Immature natural killer cell (primary cell): ENCODE data around the gene DNASE1L3. TPM values are rescaled to one million over a fixed set of nuclear protein-coding genes. Genes with fewer than 3 reads are reported as not detected.
"Not testable (repeated sequence)": the region's sequence is repeated elsewhere in the genome, so short reads cannot be mapped to it uniquely, and the experiment has no call there.

Experiments
- DNase-seq, 3 donors: peaks; one replicate each; pipeline ENCODE4 v3.0.0; 2022; ENCODE audit warnings: mixed read lengths in 1 of 3
- H3K27ac Mint-ChIP-seq, 6 donors: one replicate each; pipeline ENCODE4 v1.8.0; 2020; ENCODE audit warnings: mixed read lengths in 6 of 6, mild to moderate bottlenecking in 5 of 6, inconsistent platforms in 4 of 6, moderate library complexity in 3 of 6
- H3K27me3 Mint-ChIP-seq, 3 donors: one replicate each; pipeline ENCODE4 v1.8.0; 2020 to 2021; ENCODE audit warnings: low read depth in 3 of 3, mild to moderate bottlenecking in 3 of 3, mixed read lengths in 3 of 3, moderate library complexity in 3 of 3, inconsistent platforms in 1 of 3
- H3K36me3 Mint-ChIP-seq, 3 donors: one replicate each; pipeline ENCODE4 v1.8.0; 2020; ENCODE audit warnings: mixed read lengths in 3 of 3, inconsistent platforms in 2 of 3, mild to moderate bottlenecking in 2 of 3
- H3K4me1 Mint-ChIP-seq, 2 donors: one replicate each; pipeline ENCODE4 v1.8.0; 2020; ENCODE audit warnings: inconsistent platforms in 2 of 2, mild to moderate bottlenecking in 2 of 2, mixed read lengths in 2 of 2, moderate library complexity in 1 of 2
- H3K4me3 Mint-ChIP-seq, 5 donors: one replicate each; pipeline ENCODE4 v1.8.0; 2020; ENCODE audit warnings: mild to moderate bottlenecking in 5 of 5, mixed read lengths in 5 of 5, inconsistent platforms in 3 of 5, moderate library complexity in 3 of 5
- H3K9me3 Mint-ChIP-seq, 6 donors: one replicate each; pipeline ENCODE4 v1.8.0; 2020; ENCODE audit warnings: mild to moderate bottlenecking in 6 of 6, mixed read lengths in 6 of 6, inconsistent platforms in 4 of 6, moderate library complexity in 3 of 6
- polyA plus RNA-seq, 3 donors: library from polyadenylated mRNA; unstranded; fragments of 300-500 nt; fragmentation: Illumina TruSeq; gene quantifications; one replicate each; pipeline ENCODE4 v1.2.3, GENCODE V29; 2021

Gene DNASE1L3
- polyA plus RNA-seq, 3 donors from 2014 or later = 0.40 to 1.7 TPM; not detected in 1

- Mint-ChIP-seq H3K4me1 (peaks cover 9 to 13% of the 10 kb centered on the region in 2 donors), H3K9me3 (no peaks in the 10 kb centered on the region), H3K27me3 (peaks cover 3 to 6% (median 5%) of the 10 kb centered on the region in 3 donors), H3K27ac (no peak overlapping the region), H3K4me3 (no peak overlapping the region), H3K36me3 (no peaks in the 10 kb centered on the region)
- no peak for DNase-seq
Measured at GRCh38 chr3:58242340-58242739, 31.6 kb upstream of the DNASE1L3 start.

GRCh38 chr3:58241306-58242044 lies 30.7 kb upstream of the DNASE1L3 start:
- peak overlapping the region in 1 of 6 donors; percentile 47 for H3K27ac Mint-ChIP-seq
- no peaks in the 10 kb centered on the region for H3K36me3 Mint-ChIP-seq
- H3K4me1 Mint-ChIP-seq = peaks cover 13 to 15% of the 10 kb centered on the region in 2 donors
- peaks cover 3 to 10% (median 7%) of the 10 kb centered on the region in 3 donors for H3K27me3 Mint-ChIP-seq
- no peak overlapping the region for H3K4me3 Mint-ChIP-seq
- no peak for DNase-seq
- no peaks in the 10 kb centered on the region for H3K9me3 Mint-ChIP-seq

GRCh38 chr3:58238830-58239229 lies 28.1 kb upstream of the DNASE1L3 start:
- Mint-ChIP-seq H3K27ac (peak overlapping the region in 1 of 6 donors; percentile 74), H3K4me1 (peaks cover 13 to 16% of the 10 kb centered on the region in 2 donors), H3K36me3 (no peaks in the 10 kb centered on the region), H3K9me3 (no peaks in the 10 kb centered on the region), H3K27me3 (peaks cover 3 to 12% (median 10%) of the 10 kb centered on the region in 3 donors), H3K4me3 (peak overlapping the region; percentile 87 to 92 (median 90))
- no peak for DNase-seq

GRCh38 chr3:58237941-58238681 lies 27.3 kb upstream of the DNASE1L3 start:
- Mint-ChIP-seq H3K27ac (peak overlapping the region; percentile 43 to 88 (median 72)), H3K9me3 (no peaks in the 10 kb centered on the region), H3K4me1 (peaks cover 13 to 16% of the 10 kb centered on the region in 2 donors), H3K27me3 (peaks cover 3 to 12% (median 10%) of the 10 kb centered on the region in 3 donors), H3K4me3 (peak overlapping the region; percentile 87 to 92 (median 90)), H3K36me3 (no peaks in the 10 kb centered on the region)
- peak; percentile 30 to 31 (median 30) for DNase-seq

- Mint-ChIP-seq H3K4me1 (peaks cover 13 to 16% of the 10 kb centered on the region in 2 donors), H3K27me3 (peaks cover 9 to 14% (median 13%) of the 10 kb centered on the region in 3 donors), H3K27ac (peak within 1 kb of the TSS; percentile 71 to 88 (median 82)), H3K9me3 (no peaks in the 10 kb centered on the region), H3K36me3 (no peaks in the 10 kb centered on the region), H3K4me3 (peak within 1 kb of the TSS; percentile 87 to 95 (median 92))
- peak; percentile 85 to 87 (median 86) for DNase-seq
Measured at GRCh38 chr3:58237238-58237940, 26.6 kb upstream of the DNASE1L3 start, which contains the start of gene ABHD6. Gene ABHD6, plus strand, starts transcription at chr3:58237792. Its CDS starts 18,795 bp downstream, at chr3:58256587.

- Mint-ChIP-seq H3K36me3 (no peaks in the 10 kb centered on the region), H3K27ac (peak overlapping the region in 5 of 6 donors; percentile 71 to 85 (median 84)), H3K27me3 (peaks cover 11 to 17% (median 14%) of the 10 kb centered on the region in 3 donors), H3K9me3 (no peaks in the 10 kb centered on the region), H3K4me1 (peaks cover 13 to 16% of the 10 kb centered on the region in 2 donors), H3K4me3 (peak overlapping the region; percentile 87 to 95 (median 92))
- no peak for DNase-seq
Measured at GRCh38 chr3:58236527-58237237, 25.9 kb upstream of the DNASE1L3 start.

GRCh38 chr3:58235970-58236369 lies 25.2 kb upstream of the DNASE1L3 start:
- H3K36me3 Mint-ChIP-seq = no peaks in the 10 kb centered on the region
- peaks cover 13% of the 10 kb centered on the region in 2 donors for H3K4me1 Mint-ChIP-seq
- no peak for DNase-seq
- H3K9me3 Mint-ChIP-seq = no peaks in the 10 kb centered on the region
- peak overlapping the region; percentile 87 to 95 (median 92) for H3K4me3 Mint-ChIP-seq
- peak overlapping the region in 1 of 6 donors; percentile 28 for H3K27ac Mint-ChIP-seq
- H3K27me3 Mint-ChIP-seq = peaks cover 11 to 15% (median 14%) of the 10 kb centered on the region in 3 donors

GRCh38 chr3:58234516-58234931 lies 23.8 kb upstream of the DNASE1L3 start:
- no peak for DNase-seq
- Mint-ChIP-seq H3K4me3 (no peak overlapping the region), H3K9me3 (peaks cover 0 to 2% (median 0%) of the 10 kb centered on the region in 6 donors), H3K27me3 (peaks cover 13 to 17% (median 15%) of the 10 kb centered on the region in 3 donors), H3K27ac (peak overlapping the region in 1 of 6 donors; percentile 12), H3K4me1 (peaks cover 11 to 13% of the 10 kb centered on the region in 2 donors), H3K36me3 (no peaks in the 10 kb centered on the region)

- no peaks in the 10 kb centered on the region for H3K36me3 Mint-ChIP-seq
- H3K27ac Mint-ChIP-seq = no peak overlapping the region
- peaks cover 8 to 16% (median 10%) of the 10 kb centered on the region in 3 donors for H3K27me3 Mint-ChIP-seq
- H3K4me3 Mint-ChIP-seq = no peak overlapping the region
- DNase-seq = no peak
- peaks cover 0 to 2% of the 10 kb centered on the region in 2 donors for H3K4me1 Mint-ChIP-seq
- peaks cover 0 to 2% (median 0%) of the 10 kb centered on the region in 6 donors for H3K9me3 Mint-ChIP-seq
Measured at GRCh38 chr3:58231666-58232065, 20.9 kb upstream of the DNASE1L3 start.

- Mint-ChIP-seq H3K27ac (no peak overlapping the region), H3K4me3 (no peak overlapping the region), H3K36me3 (no peaks in the 10 kb centered on the region), H3K9me3 (peaks cover 0 to 2% (median 0%) of the 10 kb centered on the region in 6 donors), H3K4me1 (no peaks in the 10 kb centered on the region), H3K27me3 (peaks cover 5 to 12% (median 10%) of the 10 kb centered on the region in 3 donors)
- DNase-seq = no peak
Measured at GRCh38 chr3:58230876-58231552, 20.2 kb upstream of the DNASE1L3 start.

GRCh38 chr3:58227933-58228332 lies 17.2 kb upstream of the DNASE1L3 start:
- H3K4me3 Mint-ChIP-seq, H3K27ac Mint-ChIP-seq, H3K4me1 Mint-ChIP-seq, DNase-seq, H3K27me3 Mint-ChIP-seq, H3K9me3 Mint-ChIP-seq, H3K36me3 Mint-ChIP-seq: not testable (repeated sequence)

- Mint-ChIP-seq H3K4me3 (no peak overlapping the region), H3K27ac (no peak overlapping the region), H3K36me3 (no peaks in the 10 kb centered on the region), H3K9me3 (no peaks in the 10 kb centered on the region), H3K27me3 (peaks cover 0 to 2% (median 0%) of the 10 kb centered on the region in 3 donors), H3K4me1 (peaks cover 0 to 6% of the 10 kb centered on the region in 2 donors)
- no peak for DNase-seq
Measured at GRCh38 chr3:58223855-58224254, 13.1 kb upstream of the DNASE1L3 start.
